ENCODE results near the gene TRPM2.
A peak's percentile ranks its signal among the peaks of the same experiment; 100 is the strongest.

Gene TRPM2

GRCh38 chr21:44333509-44334328 is 19.7 kb upstream of the TRPM2 start:
- TF ChIP-seq, protein P1, sequence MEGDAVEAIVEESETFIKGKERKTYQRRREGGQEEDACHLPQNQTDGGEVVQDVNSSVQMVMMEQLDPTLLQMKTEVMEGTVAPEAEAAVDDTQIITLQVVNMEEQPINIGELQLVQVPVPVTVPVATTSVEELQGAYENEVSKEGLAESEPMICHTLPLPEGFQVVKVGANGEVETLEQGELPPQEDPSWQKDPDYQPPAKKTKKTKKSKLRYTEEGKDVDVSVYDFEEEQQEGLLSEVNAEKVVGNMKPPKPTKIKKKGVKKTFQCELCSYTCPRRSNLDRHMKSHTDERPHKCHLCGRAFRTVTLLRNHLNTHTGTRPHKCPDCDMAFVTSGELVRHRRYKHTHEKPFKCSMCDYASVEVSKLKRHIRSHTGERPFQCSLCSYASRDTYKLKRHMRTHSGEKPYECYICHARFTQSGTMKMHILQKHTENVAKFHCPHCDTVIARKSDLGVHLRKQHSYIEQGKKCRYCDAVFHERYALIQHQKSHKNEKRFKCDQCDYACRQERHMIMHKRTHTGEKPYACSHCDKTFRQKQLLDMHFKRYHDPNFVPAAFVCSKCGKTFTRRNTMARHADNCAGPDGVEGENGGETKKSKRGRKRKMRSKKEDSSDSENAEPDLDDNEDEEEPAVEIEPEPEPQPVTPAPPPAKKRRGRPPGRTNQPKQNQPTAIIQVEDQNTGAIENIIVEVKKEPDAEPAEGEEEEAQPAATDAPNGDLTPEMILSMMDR (IDR thresholded peaks at IDR 0.05), result no peak

DNA sequence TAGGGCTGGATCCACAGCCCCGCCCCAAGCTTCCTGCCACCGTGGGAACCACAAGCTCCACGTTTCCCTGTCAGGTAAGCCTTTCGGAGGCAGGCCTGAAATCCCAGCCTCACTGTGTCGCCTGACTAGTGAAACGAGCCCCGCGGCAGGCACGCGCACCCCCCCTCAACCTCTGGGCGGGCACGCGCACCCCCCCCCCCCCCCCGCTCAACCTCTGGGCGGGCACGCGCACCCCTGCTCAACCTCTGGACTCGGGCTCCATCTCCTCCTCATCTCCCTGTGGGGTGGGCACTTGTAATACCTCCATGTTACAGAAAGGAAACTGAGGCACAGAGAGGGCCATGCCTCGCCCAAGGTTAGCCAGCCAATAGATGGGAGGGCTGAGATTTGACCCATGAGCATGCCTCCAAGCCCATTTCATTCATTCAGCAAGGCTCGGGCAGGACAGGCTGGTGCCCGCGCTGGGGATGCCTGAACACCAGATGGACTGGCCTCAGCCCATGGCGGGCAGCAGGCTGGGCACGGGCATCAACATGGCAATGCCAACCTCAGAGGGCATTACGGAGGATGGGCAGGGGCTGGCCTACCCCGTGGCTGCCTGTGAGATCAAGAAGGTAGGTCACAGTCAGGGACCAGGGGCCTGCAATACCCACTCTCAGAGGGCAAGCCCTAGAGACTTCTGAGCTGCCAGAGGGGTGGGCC is 18.9 kb upstream of the TRPM2 start:
- TF ChIP-seq, protein P1 (IDR thresholded peaks at IDR 0.05), result no peak

GRCh38 chr21:44335266-44336059 is 18.0 kb upstream of the TRPM2 start:
- TF ChIP-seq, protein P1 (IDR thresholded peaks at IDR 0.05), result no peak

GRCh38 chr21:44337449-44337848 is 16.0 kb upstream of the TRPM2 start:
- TF ChIP-seq, protein P1 (IDR thresholded peaks at IDR 0.05), result no peak

DNA sequence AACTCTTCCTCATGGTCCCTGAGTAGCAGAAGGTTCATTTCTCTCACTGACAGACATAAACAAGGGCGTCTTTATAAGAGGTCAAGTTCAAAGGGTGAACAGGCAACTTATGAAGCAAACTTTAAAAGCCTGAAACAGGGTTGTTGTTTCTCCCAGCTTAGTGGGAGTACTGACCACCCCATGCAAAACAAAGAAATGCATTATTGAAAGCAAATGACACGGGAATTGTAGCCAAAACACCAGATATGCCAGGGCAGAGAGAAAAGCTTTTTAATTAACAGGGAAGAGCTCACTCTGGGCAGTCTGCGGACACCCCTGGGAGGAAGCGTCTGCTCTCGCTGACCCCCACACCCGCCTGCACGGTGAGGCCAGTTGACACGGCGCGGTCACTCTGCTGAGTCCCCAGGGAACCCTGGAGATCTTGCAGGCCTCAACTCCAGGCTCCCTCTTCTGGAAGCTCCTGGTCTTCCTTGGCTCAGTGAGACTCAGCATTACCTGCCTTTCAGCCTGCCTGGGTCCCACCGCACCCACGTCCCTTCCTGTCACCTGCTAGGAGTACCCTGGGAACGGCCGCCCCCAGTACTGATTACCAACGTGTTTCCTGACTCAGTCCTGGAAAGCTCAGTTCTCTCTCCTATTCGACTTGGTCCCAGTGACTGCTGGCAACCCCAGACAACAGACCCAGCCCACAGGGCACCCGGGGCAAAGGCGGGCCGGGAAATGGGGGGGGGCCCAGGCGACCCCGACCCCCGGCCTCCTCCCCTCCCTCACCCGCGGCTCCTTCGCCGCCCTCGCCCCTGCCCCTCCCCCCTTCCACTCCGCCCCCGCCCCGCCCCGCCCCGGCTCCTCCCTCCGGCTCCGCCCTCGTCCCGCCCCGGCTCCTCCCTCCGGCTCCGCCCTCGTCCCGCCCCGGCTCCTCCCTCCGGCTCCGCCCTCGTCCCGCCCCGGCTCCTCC is 15.2 kb upstream of the TRPM2 start:
- TF ChIP-seq, protein P1 (IDR thresholded peaks at IDR 0.05), result peak; percentile 23; the same call in 1 of the 2 replicates

- TF ChIP-seq, protein P1 (IDR thresholded peaks at IDR 0.05), result no peak
Observed at GRCh38 chr21:44338971-44339910, 14.2 kb upstream of the TRPM2 start, which contains the start of gene CFAP410. Gene CFAP410, minus strand, starts transcription at chr21:44339390. Its CDS starts 196 bp downstream, at chr21:44339194.
